Left renal pelvis (tissue), 4 donors: ENCODE measurements around the gene TRIM67. TPM values are rescaled to one million over a fixed set of nuclear protein-coding genes. Genes with fewer than 3 reads are reported as not detected.
A peak's percentile ranks its signal among the peaks of the same experiment; 100 is the strongest.

Experiments used
- DNase-seq, 4 donors: peaks; one replicate each; pipeline ENCODE4 v3.0.0-alpha.2; 2013; ENCODE audit warnings: low read depth in 4 of 4, low spot score in 3 of 4
- polyA plus RNA-seq, 4 donors: library from polyadenylated mRNA; unstranded; fragments of 120-200 nt; gene quantifications; one replicate each; pipeline ENCODE4 v1.2.1, GENCODE V29; 2013; ENCODE audit not compliant: insufficient read length in 4 of 4

TRIM67 gene
- polyA plus RNA-seq, 4 donors: 0.06 to 0.20 (median 0.12) TPM

- DNase-seq: no peak
Measured at GRCh38 chr1:231226156-231226555, 64.3 kb downstream of the TRIM67 start.

GRCh38 chr1:231231511-231231910 is 69.7 kb downstream of the TRIM67 start:
- no peak for DNase-seq

GRCh38 chr1:231232870-231233734 is 71.2 kb downstream of the TRIM67 start:
- no peak for DNase-seq

- DNase-seq: no peak
Measured at GRCh38 chr1:231233735-231234417, 72.0 kb downstream of the TRIM67 start.

GRCh38 chr1:231234506-231234905 is 72.6 kb downstream of the TRIM67 start:
- no peak for DNase-seq

GRCh38 chr1:231235526-231236207 is 73.8 kb downstream of the TRIM67 start:
- DNase-seq: no peak

GRCh38 chr1:231236208-231236591 is 74.3 kb downstream of the TRIM67 start:
- no peak for DNase-seq

GRCh38 chr1:231236938-231237337 is 75.1 kb downstream of the TRIM67 start:
- no peak for DNase-seq

GRCh38 chr1:231238298-231238697 is 76.4 kb downstream of the TRIM67 start:
- DNase-seq: no peak

- no peak for DNase-seq
Measured at GRCh38 chr1:231240531-231240882, 78.6 kb downstream of the TRIM67 start.

- peak; percentile 67 to 74 (median 70) for DNase-seq
Measured at GRCh38 chr1:231240883-231241735, 79.3 kb downstream of the TRIM67 start, which contains the start of gene GNPAT. Gene GNPAT (plus strand): TSS chr1:231241212. CDS start chr1:231241379, 167 bp downstream.

GRCh38 chr1:231241750-231242149 is 79.9 kb downstream of the TRIM67 start:
- DNase-seq: no peak

GRCh38 chr1:231242516-231243198 is 80.8 kb downstream of the TRIM67 start:
- DNase-seq: no peak

GRCh38 chr1:231248778-231249177 is 86.9 kb downstream of the TRIM67 start:
- DNase-seq: no peak

- no peak for DNase-seq
Measured at GRCh38 chr1:231252336-231252735, 90.5 kb downstream of the TRIM67 start.

- no peak for DNase-seq
Measured at GRCh38 chr1:231260351-231260750, 98.5 kb downstream of the TRIM67 start.

GRCh38 chr1:231264642-231265041 is 102.8 kb downstream of the TRIM67 start:
- DNase-seq: no peak

GRCh38 chr1:231265379-231265778 is 103.5 kb downstream of the TRIM67 start:
- no peak for DNase-seq

- no peak for DNase-seq
Measured at GRCh38 chr1:231266811-231267322, 105.0 kb downstream of the TRIM67 start.
